Stimulated activated naive CD4-positive, alpha-beta T cell (primary cell): Measurements from ENCODE around the gene PRR23B.
"Not testable (repeated sequence)": the region's sequence is repeated elsewhere in the genome, so short reads cannot be mapped to it uniquely, and the experiment has no call there.

Experiments
- DNase-seq, 6 experiments: peaks; one replicate each; lab custom pipeline; 2025; lab: John Stamatoyannopoulos, UW

The PRR23B gene

GRCh38 chr3:139020868-139021234 is at the start of gene PRR23B:
Gene PRR23B (minus strand): TSS chr3:139020926. CDS start chr3:139020661, 265 bp downstream.
- no peak for DNase-seq

GRCh38 chr3:139062918-139063317 is 42.2 kb upstream of the PRR23B start:
- DNase-seq, result no peak

GRCh38 chr3:139052802-139053600 is 32.3 kb upstream of the PRR23B start:
- no peak for DNase-seq

- DNase-seq, result no peak
Measured at GRCh38 chr3:139044366-139045210, 23.9 kb upstream of the PRR23B start, which contains the start of gene PRR23C. Gene PRR23C (minus strand): TSS chr3:139044892. CDS start chr3:139044620, 272 bp downstream.

GRCh38 chr3:139043554-139044365 is 23.0 kb upstream of the PRR23B start:
- DNase-seq, result no peak

GRCh38 chr3:139037478-139037877 is 16.8 kb upstream of the PRR23B start:
- DNase-seq, result no peak

- no peak for DNase-seq
Measured at GRCh38 chr3:139032326-139033002, 11.7 kb upstream of the PRR23B start.

- not testable (repeated sequence) for DNase-seq
Measured at GRCh38 chr3:139030576-139030975, 9.8 kb upstream of the PRR23B start.

GRCh38 chr3:139024968-139025367 is 4.2 kb upstream of the PRR23B start:
- no peak for DNase-seq

- DNase-seq, result no peak
Measured at GRCh38 chr3:139020036-139020867, 474 bp downstream of the PRR23B start.

- DNase-seq, result no peak
Measured at GRCh38 chr3:139016430-139017048, 4.2 kb downstream of the PRR23B start.

GRCh38 chr3:139006051-139006716 is 14.5 kb downstream of the PRR23B start, which contains the start of gene PRR23A:
Gene PRR23A (minus strand): TSS chr3:139006268. CDS start chr3:139006268, 0 bp downstream.
- no peak for DNase-seq

GRCh38 chr3:139005356-139005993 is 15.3 kb downstream of the PRR23B start:
- no peak for DNase-seq

GRCh38 chr3:138995706-138996105 is 25.0 kb downstream of the PRR23B start:
- DNase-seq, result no peak

- no peak for DNase-seq
Measured at GRCh38 chr3:138987181-138987580, 33.5 kb downstream of the PRR23B start.

- DNase-seq, result no peak
Measured at GRCh38 chr3:138985932-138986331, 34.8 kb downstream of the PRR23B start.

- DNase-seq, result no peak
Measured at GRCh38 chr3:138984816-138985215, 35.9 kb downstream of the PRR23B start.

GRCh38 chr3:138976047-138976446 is 44.7 kb downstream of the PRR23B start:
- DNase-seq, result no peak

GRCh38 chr3:138975351-138975750 is 45.4 kb downstream of the PRR23B start:
- DNase-seq, result no peak
